ENCODE measurements around the gene ACAP1.

The ACAP1 gene

DNA sequence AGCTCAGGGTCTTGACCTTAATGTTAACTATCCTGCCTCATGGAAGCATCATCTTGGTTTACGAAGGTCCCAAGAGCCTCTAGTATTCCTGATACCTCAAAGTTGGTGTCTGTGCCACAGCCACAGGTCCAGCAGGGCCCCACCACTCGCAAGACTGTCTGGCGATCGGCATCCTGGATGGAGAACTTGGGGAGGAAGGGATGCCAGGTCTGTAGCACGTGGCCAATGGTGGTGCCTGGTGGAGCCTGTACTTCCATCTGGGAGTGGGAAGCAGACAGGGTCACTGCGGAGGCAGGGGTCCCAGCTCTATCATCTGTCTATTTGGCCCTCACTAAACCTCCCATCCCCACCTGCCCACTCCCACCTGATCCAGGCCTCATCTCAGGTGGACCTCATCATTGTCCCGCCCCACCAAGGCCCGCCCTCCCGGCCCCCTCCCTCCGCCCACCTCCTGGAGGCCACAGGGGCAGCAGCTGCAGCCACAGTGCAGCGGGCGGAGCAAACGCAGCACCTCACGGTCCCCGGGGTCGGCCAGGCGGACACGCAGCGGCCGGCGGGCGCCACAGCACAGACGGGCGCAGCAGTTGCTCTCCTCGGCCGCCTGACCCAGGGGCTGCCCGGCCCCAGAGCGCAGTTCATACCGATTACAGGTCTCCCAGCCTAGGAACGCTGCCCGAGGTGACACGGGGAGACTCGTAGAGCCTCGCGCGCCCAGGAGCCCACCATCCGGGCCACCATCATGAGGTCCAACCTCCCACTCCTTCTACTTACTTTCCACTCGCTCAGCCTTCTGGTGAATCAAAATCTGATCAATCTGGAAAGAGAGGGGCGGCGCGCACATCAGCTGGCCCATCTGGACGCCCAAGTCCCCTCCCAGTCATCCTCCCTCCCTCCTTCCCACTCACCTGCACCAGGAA is 56.6 kb downstream of the ACAP1 start:
- DNase-seq, result no peak

DNA sequence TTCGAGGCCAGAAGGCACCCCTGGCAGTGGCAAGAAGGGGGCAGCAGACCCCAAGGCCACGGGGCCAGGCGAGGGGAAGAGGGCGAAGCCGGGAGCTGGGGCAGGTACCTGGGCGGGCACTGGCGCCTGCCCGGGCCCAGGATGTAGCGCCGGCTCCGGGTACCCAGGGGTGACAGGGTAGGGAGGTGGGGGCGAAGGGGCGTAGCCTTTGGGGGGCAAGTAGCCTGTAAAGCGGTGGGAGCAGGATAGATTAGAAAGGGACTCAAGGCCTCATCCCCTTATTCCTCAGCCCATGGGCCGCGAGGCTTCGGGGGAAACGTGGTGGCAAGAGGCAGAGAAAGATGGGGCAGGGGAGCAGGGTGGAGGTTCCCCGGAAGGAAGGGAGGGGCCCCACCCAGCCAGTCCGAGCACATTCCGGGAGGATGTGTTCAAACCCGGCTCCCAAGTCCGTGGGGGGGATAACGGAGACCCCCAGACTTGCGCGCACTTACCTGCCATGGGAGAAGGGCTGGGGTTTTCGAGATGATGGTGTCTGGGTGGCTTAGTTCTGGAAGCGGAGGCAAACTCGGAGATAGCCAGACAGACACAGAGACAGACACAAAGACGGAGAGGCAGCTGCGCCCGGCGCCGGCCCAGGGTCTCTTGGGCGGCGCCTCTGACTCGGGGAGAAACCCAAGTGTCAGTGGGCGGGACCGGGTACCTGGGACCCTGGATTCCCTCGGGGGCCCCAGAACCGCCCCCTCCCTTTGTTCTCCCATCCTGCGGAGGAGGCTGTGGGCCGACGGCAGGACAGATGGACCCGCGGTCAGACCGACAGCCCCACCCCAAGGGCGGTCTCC is 57.5 kb downstream of the ACAP1 start:
- DNase-seq, result no peak

DNA sequence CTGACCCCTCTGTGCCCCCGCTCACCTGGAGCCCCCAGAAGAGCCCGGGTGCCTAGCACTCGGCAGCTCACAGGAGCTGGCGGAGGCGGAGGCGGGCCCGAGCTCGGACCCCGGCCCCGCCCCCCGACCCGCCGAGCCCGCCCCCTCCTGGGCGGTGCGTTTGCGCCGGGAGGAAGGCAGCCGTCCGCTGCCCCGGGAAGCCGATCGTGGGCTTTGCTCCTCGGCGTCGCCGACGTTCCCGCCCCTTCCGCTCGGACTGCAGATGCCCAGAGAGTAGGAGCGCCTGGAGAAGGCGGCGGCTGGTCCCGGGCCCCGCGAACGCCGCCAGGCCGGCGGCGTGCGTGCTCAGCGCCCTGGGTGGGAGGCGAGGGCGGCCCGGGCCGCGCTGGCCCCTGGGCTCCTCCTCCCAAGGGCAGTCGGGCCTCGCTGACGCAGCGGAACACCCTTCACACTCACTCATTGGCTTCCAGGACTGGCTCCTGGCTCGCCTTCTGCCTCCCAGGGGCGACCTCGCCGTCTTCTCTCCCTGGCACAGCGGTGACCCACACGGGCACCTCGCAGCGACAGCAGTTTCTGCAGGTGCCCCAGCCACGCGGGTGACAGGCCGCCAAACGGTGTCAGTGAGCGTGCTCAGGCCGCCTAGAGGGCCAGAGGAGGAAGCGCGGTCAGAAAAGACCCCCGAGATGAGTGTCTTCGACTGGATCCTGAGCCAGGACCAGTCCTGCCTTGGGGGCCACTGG is 58.3 kb downstream of the ACAP1 start, which contains the start of gene PLSCR3:
TSS of gene PLSCR3 (minus strand) at position 74 of the 740 bp plus-strand sequence. CDS start 415 bp downstream, outside the sequence.
- peak; percentile 40 for DNase-seq

DNA sequence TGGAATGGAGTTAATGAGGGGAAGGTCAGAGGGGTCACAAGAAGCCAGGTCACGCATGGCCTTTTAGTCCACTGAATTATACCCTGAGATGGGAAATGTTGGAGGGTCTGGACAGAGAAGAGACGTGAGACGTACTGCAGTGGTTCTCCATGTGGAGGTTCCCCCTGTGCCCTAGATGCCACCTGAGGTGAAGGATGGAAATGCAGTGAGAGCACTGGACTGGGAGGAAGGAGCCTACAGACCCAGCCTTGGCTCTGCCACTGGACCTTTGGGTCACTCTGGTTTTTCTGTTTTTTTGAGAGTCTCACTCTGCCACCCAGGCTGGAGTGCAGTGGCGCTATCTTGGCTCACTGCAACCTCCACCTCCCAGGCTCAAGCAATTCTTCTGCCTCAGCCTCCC is 59.8 kb downstream of the ACAP1 start:
- DNase-seq, result no peak

DNA sequence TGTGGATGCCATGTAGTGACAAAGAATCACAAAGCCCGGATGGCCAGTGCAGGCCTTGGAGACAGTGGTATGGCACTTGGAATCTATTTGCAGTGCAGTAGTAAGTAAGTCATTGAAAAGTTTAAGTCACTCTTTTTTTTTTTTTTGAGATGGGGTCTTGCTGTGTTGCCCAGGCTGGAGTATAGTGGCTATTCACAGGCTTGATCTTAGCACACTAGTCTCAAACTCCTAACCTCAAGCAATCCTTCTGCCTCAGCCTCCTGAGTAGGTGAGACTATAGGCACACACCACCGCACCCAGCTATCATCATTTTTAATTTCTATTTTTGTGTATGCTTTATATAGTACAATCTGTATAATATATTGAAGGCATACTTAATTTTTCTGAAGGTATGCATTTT is 62.3 kb downstream of the ACAP1 start:
- no peak for DNase-seq
